Calu3 (cell line): ENCODE measurements around the gene KIAA1191. TPM values are rescaled to one million over a fixed set of nuclear protein-coding genes. Genes with fewer than 3 reads are reported as not detected.

ENCODE experiments used
- BruUV-seq: library from RNA; stranded (reverse); fragments of 400-500 nt; replicated peaks from 2 replicates; lab custom pipeline; 2021; lab: Mats Ljungman, UMichigan
- CTCF ChIA-PET: fragments of 300-600 bp; sonication (Branson Sonifier 250); formaldehyde crosslinking; loops from one replicate; lab custom pipeline; 2022; ENCODE audit warnings: antibody characterized with exemption; lab: Charles Lee
- DNase-seq: peaks from one replicate; pipeline ENCODE4 v3.0.0; 2022
- H3K27ac Mint-ChIP-seq: one replicate; pipeline ENCODE4 v1.8.0; 2022; ENCODE audit warnings: mixed read lengths; ENCODE audit not compliant: unreplicated experiment
- H3K27me3 Mint-ChIP-seq: one replicate; pipeline ENCODE4 v1.8.0; 2022; ENCODE audit warnings: mixed read lengths; ENCODE audit not compliant: unreplicated experiment
- H3K36me3 Mint-ChIP-seq: one replicate; pipeline ENCODE4 v1.8.0; 2022; ENCODE audit warnings: mild to moderate bottlenecking, moderate library complexity, mixed read lengths; ENCODE audit not compliant: insufficient read depth, unreplicated experiment
- H3K4me1 Mint-ChIP-seq: one replicate; pipeline ENCODE4 v1.8.0; 2022; ENCODE audit warnings: mild to moderate bottlenecking, low read depth, mixed read lengths; ENCODE audit not compliant: unreplicated experiment
- H3K4me3 Mint-ChIP-seq: one replicate; pipeline ENCODE4 v1.8.0; 2022; ENCODE audit warnings: mild to moderate bottlenecking, low read depth, moderate library complexity, mixed read lengths; ENCODE audit not compliant: unreplicated experiment
- H3K9me3 Mint-ChIP-seq: one replicate; pipeline ENCODE4 v1.8.0; 2022; ENCODE audit warnings: low read depth, mixed read lengths; ENCODE audit not compliant: unreplicated experiment
- CTCF ChIP-seq: fragments of 200-600 bp; IDR thresholded peaks from one replicate; pipeline ENCODE4 v1.8.0; 2022; ENCODE audit warnings: antibody characterized with exemption; ENCODE audit not compliant: unreplicated experiment
- intact Hi-C: fragments of 100-400 bp; cut with micrococcal nuclease; formaldehyde crosslinking; loops from one replicate; pipeline ENCODE4 v1.10.0; 2022; ENCODE audit not compliant: unreplicated experiment
- total RNA-seq: library from RNA; stranded (reverse); gene quantifications from 2 replicates; pipeline ENCODE4 v1.2.3, GENCODE V29; 2022

Gene KIAA1191
- total RNA-seq, 1 experiment from 2014 or later, result 79.0 TPM

GRCh38 chr5:176364765-176365350, 3.3 kb upstream of the KIAA1191 start:
- TF ChIP-seq CTCF, result no peak
- Mint-ChIP-seq H3K27ac (no peak overlapping the region), H3K4me1 (peaks cover 6% of the 10 kb centered on the region), H3K4me3 (peak overlapping the region; percentile 70), H3K36me3 (peaks cover 29% of the 10 kb centered on the region), H3K9me3 (no peaks in the 10 kb centered on the region), H3K27me3 (peaks cover 15% of the 10 kb centered on the region)
- no peak for DNase-seq
- intact Hi-C loops, result no loop called here
- CTCF ChIA-PET, result no interaction called here
- no TSS peak for BruUV-seq

DNA sequence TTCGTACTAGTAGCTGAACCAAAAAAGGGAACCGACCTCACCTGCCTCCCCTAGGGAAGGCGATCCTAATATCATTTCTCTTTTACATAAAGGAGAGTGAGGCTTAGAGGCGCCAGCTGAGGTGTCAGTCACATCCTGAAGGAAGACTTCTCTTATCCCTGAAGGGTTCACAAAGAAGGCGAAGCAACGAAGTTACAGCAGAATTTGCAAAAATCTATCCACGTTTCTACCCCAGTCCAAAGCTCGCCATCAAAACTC, 598 bp upstream of the KIAA1191 start:
- Mint-ChIP-seq H3K4me1 (no peaks in the 10 kb centered on the region), H3K36me3 (peaks cover 29% of the 10 kb centered on the region), H3K9me3 (no peaks in the 10 kb centered on the region), H3K27ac (peak overlapping the region; percentile 80), H3K27me3 (peaks cover 3% of the 10 kb centered on the region), H3K4me3 (peak overlapping the region; percentile 99)
- DNase-seq, result no peak
- TF ChIP-seq CTCF, result no peak
- intact Hi-C loops, result no loop called here
- BruUV-seq, result no TSS peak
- CTCF ChIA-PET, result interaction anchor here (0.9 kb wide), 1 partner anchor 10 kb away, joined by 3 read pairs; no protein-coding TSS in a partner anchor

- Mint-ChIP-seq H3K27ac (peak overlapping the region; percentile 80), H3K9me3 (no peaks in the 10 kb centered on the region), H3K4me3 (peak overlapping the region; percentile 99), H3K27me3 (no peaks in the 10 kb centered on the region), H3K4me1 (no peaks in the 10 kb centered on the region), H3K36me3 (peaks cover 24% of the 10 kb centered on the region)
- DNase-seq, result peak; percentile 27
- TSS peak; percentile 47 for BruUV-seq
- intact Hi-C loops, result no loop called here
- no peak for TF ChIP-seq CTCF
- CTCF ChIA-PET, result interaction anchor here (0.6 to 0.8 kb wide), 5 partner anchors 12 to 716 kb away, joined by 3 to 4 read pairs (median 3); partner anchors contain the start of genes HIGD2A and NOP16
Observed at GRCh38 chr5:176360894-176361436, 599 bp downstream of the KIAA1191 start.

GRCh38 chr5:176359658-176360057, 1.9 kb downstream of the KIAA1191 start:
- CTCF ChIA-PET, result interaction anchor here (0.7 kb wide), 1 partner anchor 288 kb away, joined by 3 read pairs; the partner anchor contains the start of gene TSPAN17
- BruUV-seq, result no TSS peak
- no peaks in the 10 kb centered on the region for H3K4me1 Mint-ChIP-seq
- H3K27me3 Mint-ChIP-seq, result no peaks in the 10 kb centered on the region
- no peak for DNase-seq
- H3K9me3 Mint-ChIP-seq, result no peaks in the 10 kb centered on the region
- no peak overlapping the region for H3K4me3 Mint-ChIP-seq
- no peak for TF ChIP-seq CTCF
- no peak overlapping the region for H3K27ac Mint-ChIP-seq
- H3K36me3 Mint-ChIP-seq, result peaks cover 20% of the 10 kb centered on the region
- intact Hi-C loops, result no loop called here
